ENCODE results near the gene C17orf50.

- TF ChIP-seq CTCF (IDR thresholded peaks at IDR 0.05) (no peak), POLR2A (IDR thresholded peaks at IDR 0.05) (no peak)
These were observed 35.2 kb downstream of the C17orf50 start for GRCh38 chr17:35795871-35796265.

All from tibial nerve (tissue), 3 donors.